Ishikawa (cell line): Measurements from ENCODE around the gene NMRAL1.

Experiments
- CEBPB ChIP-seq: IDR thresholded peaks from 2 replicates; pipeline ENCODE4 v1.6.1; 2012
- CREB1 ChIP-seq: IDR thresholded peaks from 2 replicates; pipeline ENCODE4 v1.6.1; 2012; ENCODE audit warnings: low read depth
- EGR1 ChIP-seq: IDR thresholded peaks from 2 replicates; pipeline ENCODE4 v1.6.1; 2012
- EP300 ChIP-seq: IDR thresholded peaks from 2 replicates; pipeline ENCODE4 v1.6.1; 2012; ENCODE audit warnings: borderline replicate concordance
- FOXM1 ChIP-seq: IDR thresholded peaks from 2 replicates; pipeline ENCODE4 v1.6.1; 2012; ENCODE audit warnings: low read depth, borderline replicate concordance
- MAX ChIP-seq: IDR thresholded peaks from 2 replicates; pipeline ENCODE4 v1.6.1; 2012
- NFIC ChIP-seq: IDR thresholded peaks from 2 replicates; pipeline ENCODE4 v1.6.1; 2012
- RAD21 ChIP-seq: IDR thresholded peaks from 2 replicates; pipeline ENCODE4 v1.6.1; 2012; ENCODE audit warnings: low read depth
- REST ChIP-seq: IDR thresholded peaks from 2 replicates; pipeline ENCODE4 v1.6.1; 2012; ENCODE audit warnings: low read depth, mild to moderate bottlenecking
- TAF1 ChIP-seq: IDR thresholded peaks from 2 replicates; pipeline ENCODE4 v1.6.1; 2012; ENCODE audit warnings: low read depth, mild to moderate bottlenecking
- TCF12 ChIP-seq: IDR thresholded peaks from 2 replicates; pipeline ENCODE4 v1.6.1; 2012; ENCODE audit warnings: low read depth
- TEAD4 ChIP-seq: IDR thresholded peaks from 2 replicates; pipeline ENCODE4 v1.6.1; 2012
- USF1 ChIP-seq: IDR thresholded peaks from 2 replicates; pipeline ENCODE4 v1.6.1; 2012
- YY1 ChIP-seq: IDR thresholded peaks from 2 replicates; pipeline ENCODE4 v1.6.1; 2012; ENCODE audit warnings: low read depth
- ZBTB7A ChIP-seq: IDR thresholded peaks from 2 replicates; pipeline ENCODE4 v1.6.1; 2012; ENCODE audit warnings: low read depth

The NMRAL1 gene

GRCh38 chr16:4515611-4516233 is 41.3 kb upstream of the NMRAL1 start:
- TF ChIP-seq NFIC = no peak
- TF ChIP-seq CREB1 = no peak
- TF ChIP-seq YY1 = no peak
- no peak for TF ChIP-seq USF1
- no peak for TF ChIP-seq EP300
- TF ChIP-seq RAD21 = no peak
- TF ChIP-seq CEBPB = no peak
- TF ChIP-seq EGR1 = no peak
- no peak for TF ChIP-seq TCF12
- TF ChIP-seq FOXM1 = no peak
- TF ChIP-seq TEAD4 = no peak
- TF ChIP-seq MAX = no peak
- TF ChIP-seq REST = no peak
- TF ChIP-seq TAF1 = no peak
- no peak for TF ChIP-seq ZBTB7A

- no peak for TF ChIP-seq CEBPB
- TF ChIP-seq ZBTB7A = no peak
- no peak for TF ChIP-seq TCF12
- TF ChIP-seq YY1 = no peak
- no peak for TF ChIP-seq EP300
- no peak for TF ChIP-seq FOXM1
These were observed 40.2 kb upstream of the NMRAL1 start for GRCh38 chr16:4514606-4515005.

- TF ChIP-seq NFIC (no peak), TAF1 (no peak), USF1 (no peak), RAD21 (no peak), MAX (no peak), CEBPB (no peak)
These were observed 39.5 kb upstream of the NMRAL1 start for GRCh38 chr16:4513881-4514280.

GRCh38 chr16:4513086-4513860 is 38.8 kb upstream of the NMRAL1 start:
- TF ChIP-seq NFIC = no peak

GRCh38 chr16:4512473-4512872 is 38.0 kb upstream of the NMRAL1 start:
- TF ChIP-seq CEBPB (no peak), RAD21 (no peak), REST (no peak), USF1 (no peak), ZBTB7A (no peak), TEAD4 (no peak), NFIC (no peak), FOXM1 (no peak), TCF12 (no peak), MAX (no peak), EGR1 (no peak), EP300 (no peak), YY1 (no peak)
